HepG2 (cell line): ENCODE data around the gene FFAR1. TPM values are rescaled to one million over a fixed set of nuclear protein-coding genes. Genes with fewer than 3 reads are reported as not detected.

Source experiments
- DMAP1 ChIP-seq: IDR thresholded peaks from 2 replicates; pipeline ENCODE4 v1.6.1; 2016
- FOXK1 ChIP-seq: sonication (generic); formaldehyde crosslinking; IDR thresholded peaks from 2 replicates; pipeline ENCODE4 v1.4.0; 2020; ENCODE audit warnings: low read depth, missing genetic modification reagents, borderline replicate concordance
- KLF12 ChIP-seq: sonication (generic); formaldehyde crosslinking; IDR thresholded peaks from 2 replicates; pipeline ENCODE4 v1.4.0; 2020; ENCODE audit warnings: missing genetic modification reagents, borderline replicate concordance
- MTA1 ChIP-seq: sonication (generic); formaldehyde crosslinking; IDR thresholded peaks from 2 replicates; pipeline ENCODE4 v1.4.0; 2020; ENCODE audit warnings: missing genetic modification reagents, mild to moderate bottlenecking, borderline replicate concordance
- NFKBIZ ChIP-seq: IDR thresholded peaks from 2 replicates; pipeline ENCODE4 v1.6.1; 2018; ENCODE audit warnings: missing genetic modification reagents, missing compliant biosample characterization
- STAT6 ChIP-seq: sonication (generic); formaldehyde crosslinking; IDR thresholded peaks from 2 replicates; pipeline ENCODE4 v1.4.0; 2020; ENCODE audit warnings: missing genetic modification reagents, mild to moderate bottlenecking, borderline replicate concordance
- TCF7 ChIP-seq: sonication (generic); IDR thresholded peaks from 2 replicates; pipeline ENCODE4 v1.6.1; 2016; ENCODE audit warnings: antibody characterized with exemption, low read depth
- THRA ChIP-seq: sonication (generic); formaldehyde crosslinking; IDR thresholded peaks from 2 replicates; pipeline ENCODE4 v1.4.0; 2020; ENCODE audit warnings: missing genetic modification reagents, borderline replicate concordance
- ZNF274 ChIP-seq: sonication (generic); formaldehyde crosslinking; IDR thresholded peaks from 2 replicates; pipeline ENCODE4 v1.5.1; 2020; ENCODE audit warnings: mild to moderate bottlenecking, missing genetic modification reagents
- ZNF317 ChIP-seq: sonication (generic); formaldehyde crosslinking; IDR thresholded peaks from 2 replicates; pipeline ENCODE4 v1.5.0; 2020; ENCODE audit warnings: mild to moderate bottlenecking, missing genetic modification reagents
- ZNF644 ChIP-seq: IDR thresholded peaks from 2 replicates; pipeline ENCODE4 v1.6.1; 2016; ENCODE audit warnings: low read depth
- ZNF790 ChIP-seq: sonication (generic); formaldehyde crosslinking; IDR thresholded peaks from 2 replicates; pipeline ENCODE4 v1.8.0; 2022; ENCODE audit warnings: missing genetic modification reagents, mild to moderate bottlenecking, borderline replicate concordance
- ZSCAN9 ChIP-seq: IDR thresholded peaks from 2 replicates; pipeline ENCODE4 v1.6.1; 2016; ENCODE audit warnings: borderline replicate concordance
- polyA plus RNA-seq, 8 experiments: library from polyadenylated mRNA; depleted of rRNA in 3 of 8; stranded (reverse) in 7 of 8; unstranded in 1 of 8; fragments of >200 nt; fragmentation: Illumina TruSeq in 4 of 8; extraction: Trizol in 4 of 8; gene quantifications; 2 replicates each; pipeline versions ENCODE4 v1.2.1 to v1.2.3, GENCODE V29; 2011 to 2016; ENCODE audit warnings: low read depth in 4 of 8, missing spikeins in 1 of 8, mixed read lengths in 1 of 8; ENCODE audit not compliant: insufficient read depth in 1 of 8
- total RNA-seq, 5 experiments: library from RNA; depleted of rRNA; stranded (reverse); fragments of >200 nt; fragmentation: Illumina TruSeq; extraction: Trizol; gene quantifications; 2 replicates each; pipeline ENCODE4 v1.2.3, GENCODE V29; 2016; ENCODE audit warnings: low read depth in 1 of 5
- TF ChIP-seq, protein P1 (sequence below): sonication (generic); formaldehyde crosslinking; IDR thresholded peaks from 2 replicates; pipeline ENCODE4 v1.5.1; 2020; ENCODE audit warnings: mild to moderate bottlenecking, missing genetic modification reagents, moderate library complexity
- TF ChIP-seq, protein P2 (sequence below): IDR thresholded peaks from 2 replicates; pipeline ENCODE4 v1.6.1; 2016; ENCODE audit warnings: low read depth, missing genetic modification reagents, missing compliant biosample characterization

The FFAR1 gene
- total and polyA plus RNA-seq, 2 of the 13 experiments (the other 11 are each of a cell fraction or from before 2014, with no cell fraction given) = not detected

DNA sequence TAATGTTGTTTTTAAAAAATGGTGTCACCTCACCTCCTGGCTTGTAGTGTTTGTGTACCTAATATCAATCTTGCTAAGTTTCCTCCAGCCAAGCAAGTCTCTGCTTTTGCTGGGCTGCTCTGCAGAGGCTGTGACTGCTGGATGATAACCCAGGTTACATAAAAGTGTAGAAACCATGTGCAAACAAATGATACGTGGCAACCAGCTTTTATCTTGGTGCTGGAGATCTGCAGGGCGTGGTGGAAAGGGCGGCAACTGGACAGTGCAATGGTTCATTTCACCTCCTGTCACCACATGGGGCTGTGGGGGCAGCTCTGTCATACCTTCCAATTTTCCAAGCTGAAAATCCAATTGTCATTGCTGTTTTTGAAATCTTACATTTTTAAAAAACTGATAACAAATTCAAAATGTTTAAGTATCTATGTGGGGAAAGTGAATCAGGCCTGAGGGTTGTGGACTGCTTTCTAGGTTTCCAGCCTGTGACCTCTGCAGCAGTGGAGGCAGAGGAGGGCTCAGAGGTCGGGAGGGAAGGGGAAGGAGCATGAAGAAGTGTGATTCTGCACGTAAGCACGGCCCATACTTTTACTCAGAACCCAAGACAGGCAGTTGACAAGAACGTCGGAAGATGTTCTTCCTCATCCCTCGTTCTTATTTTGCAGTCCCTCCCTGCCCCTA lies 32.9 kb downstream of the FFAR1 start (continued):
- TF ChIP-seq STAT6 (CRISPR knock-in tag) (0 out of 2 replicates have a peak, but pooled peaks have one; percentile 26), MTA1 (CRISPR knock-in tag) (peak; percentile 50; the same call in 1 of the 2 replicates), ZNF644 (CRISPR knock-in tag) (peak; percentile 49; the same call in 1 of the 2 replicates), ZNF790 (CRISPR knock-in tag) (0 out of 2 replicates have a peak, but pooled peaks have one; percentile 65), THRA (CRISPR knock-in tag) (peak; percentile 42; the same call in 1 of the 2 replicates), TCF7 (peak; percentile 87), NFKBIZ (CRISPR knock-in tag) (no peak), ZNF317 (CRISPR knock-in tag) (peak; percentile 22; the same call in 1 of the 2 replicates), KLF12 (CRISPR knock-in tag) (peak; percentile 92; the same call in 1 of the 2 replicates), DMAP1 (CRISPR knock-in tag) (peak; percentile 94), ZNF274 (CRISPR knock-in tag) (0 out of 2 replicates have a peak, but pooled peaks have one; percentile 21), ZSCAN9 (CRISPR knock-in tag) (0 out of 2 replicates have a peak, but pooled peaks have one; percentile 33), FOXK1 (CRISPR knock-in tag) (no peak; the same call in 1 of the 2 replicates)
- TF ChIP-seq, protein P1, sequence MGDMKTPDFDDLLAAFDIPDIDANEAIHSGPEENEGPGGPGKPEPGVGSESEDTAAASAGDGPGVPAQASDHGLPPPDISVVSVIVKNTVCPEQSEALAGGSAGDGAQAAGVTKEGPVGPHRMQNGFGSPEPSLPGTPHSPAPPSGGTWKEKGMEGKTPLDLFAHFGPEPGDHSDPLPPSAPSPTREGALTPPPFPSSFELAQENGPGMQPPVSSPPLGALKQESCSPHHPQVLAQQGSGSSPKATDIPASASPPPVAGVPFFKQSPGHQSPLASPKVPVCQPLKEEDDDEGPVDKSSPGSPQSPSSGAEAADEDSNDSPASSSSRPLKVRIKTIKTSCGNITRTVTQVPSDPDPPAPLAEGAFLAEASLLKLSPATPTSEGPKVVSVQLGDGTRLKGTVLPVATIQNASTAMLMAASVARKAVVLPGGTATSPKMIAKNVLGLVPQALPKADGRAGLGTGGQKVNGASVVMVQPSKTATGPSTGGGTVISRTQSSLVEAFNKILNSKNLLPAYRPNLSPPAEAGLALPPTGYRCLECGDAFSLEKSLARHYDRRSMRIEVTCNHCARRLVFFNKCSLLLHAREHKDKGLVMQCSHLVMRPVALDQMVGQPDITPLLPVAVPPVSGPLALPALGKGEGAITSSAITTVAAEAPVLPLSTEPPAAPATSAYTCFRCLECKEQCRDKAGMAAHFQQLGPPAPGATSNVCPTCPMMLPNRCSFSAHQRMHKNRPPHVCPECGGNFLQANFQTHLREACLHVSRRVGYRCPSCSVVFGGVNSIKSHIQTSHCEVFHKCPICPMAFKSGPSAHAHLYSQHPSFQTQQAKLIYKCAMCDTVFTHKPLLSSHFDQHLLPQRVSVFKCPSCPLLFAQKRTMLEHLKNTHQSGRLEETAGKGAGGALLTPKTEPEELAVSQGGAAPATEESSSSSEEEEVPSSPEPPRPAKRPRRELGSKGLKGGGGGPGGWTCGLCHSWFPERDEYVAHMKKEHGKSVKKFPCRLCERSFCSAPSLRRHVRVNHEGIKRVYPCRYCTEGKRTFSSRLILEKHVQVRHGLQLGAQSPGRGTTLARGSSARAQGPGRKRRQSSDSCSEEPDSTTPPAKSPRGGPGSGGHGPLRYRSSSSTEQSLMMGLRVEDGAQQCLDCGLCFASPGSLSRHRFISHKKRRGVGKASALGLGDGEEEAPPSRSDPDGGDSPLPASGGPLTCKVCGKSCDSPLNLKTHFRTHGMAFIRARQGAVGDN (CRISPR knock-in tag) = peak; percentile 51; the same call in 1 of the 2 replicates
- TF ChIP-seq, protein P2, sequence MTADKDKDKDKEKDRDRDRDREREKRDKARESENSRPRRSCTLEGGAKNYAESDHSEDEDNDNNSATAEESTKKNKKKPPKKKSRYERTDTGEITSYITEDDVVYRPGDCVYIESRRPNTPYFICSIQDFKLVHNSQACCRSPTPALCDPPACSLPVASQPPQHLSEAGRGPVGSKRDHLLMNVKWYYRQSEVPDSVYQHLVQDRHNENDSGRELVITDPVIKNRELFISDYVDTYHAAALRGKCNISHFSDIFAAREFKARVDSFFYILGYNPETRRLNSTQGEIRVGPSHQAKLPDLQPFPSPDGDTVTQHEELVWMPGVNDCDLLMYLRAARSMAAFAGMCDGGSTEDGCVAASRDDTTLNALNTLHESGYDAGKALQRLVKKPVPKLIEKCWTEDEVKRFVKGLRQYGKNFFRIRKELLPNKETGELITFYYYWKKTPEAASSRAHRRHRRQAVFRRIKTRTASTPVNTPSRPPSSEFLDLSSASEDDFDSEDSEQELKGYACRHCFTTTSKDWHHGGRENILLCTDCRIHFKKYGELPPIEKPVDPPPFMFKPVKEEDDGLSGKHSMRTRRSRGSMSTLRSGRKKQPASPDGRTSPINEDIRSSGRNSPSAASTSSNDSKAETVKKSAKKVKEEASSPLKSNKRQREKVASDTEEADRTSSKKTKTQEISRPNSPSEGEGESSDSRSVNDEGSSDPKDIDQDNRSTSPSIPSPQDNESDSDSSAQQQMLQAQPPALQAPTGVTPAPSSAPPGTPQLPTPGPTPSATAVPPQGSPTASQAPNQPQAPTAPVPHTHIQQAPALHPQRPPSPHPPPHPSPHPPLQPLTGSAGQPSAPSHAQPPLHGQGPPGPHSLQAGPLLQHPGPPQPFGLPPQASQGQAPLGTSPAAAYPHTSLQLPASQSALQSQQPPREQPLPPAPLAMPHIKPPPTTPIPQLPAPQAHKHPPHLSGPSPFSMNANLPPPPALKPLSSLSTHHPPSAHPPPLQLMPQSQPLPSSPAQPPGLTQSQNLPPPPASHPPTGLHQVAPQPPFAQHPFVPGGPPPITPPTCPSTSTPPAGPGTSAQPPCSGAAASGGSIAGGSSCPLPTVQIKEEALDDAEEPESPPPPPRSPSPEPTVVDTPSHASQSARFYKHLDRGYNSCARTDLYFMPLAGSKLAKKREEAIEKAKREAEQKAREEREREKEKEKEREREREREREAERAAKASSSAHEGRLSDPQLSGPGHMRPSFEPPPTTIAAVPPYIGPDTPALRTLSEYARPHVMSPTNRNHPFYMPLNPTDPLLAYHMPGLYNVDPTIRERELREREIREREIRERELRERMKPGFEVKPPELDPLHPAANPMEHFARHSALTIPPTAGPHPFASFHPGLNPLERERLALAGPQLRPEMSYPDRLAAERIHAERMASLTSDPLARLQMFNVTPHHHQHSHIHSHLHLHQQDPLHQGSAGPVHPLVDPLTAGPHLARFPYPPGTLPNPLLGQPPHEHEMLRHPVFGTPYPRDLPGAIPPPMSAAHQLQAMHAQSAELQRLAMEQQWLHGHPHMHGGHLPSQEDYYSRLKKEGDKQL (CRISPR knock-in tag) = 0 out of 2 replicates have a peak, but pooled peaks have one; percentile 35
